ENCODE data around the gene SBNO1. TPM values are rescaled to one million over a fixed set of nuclear protein-coding genes. Genes with fewer than 3 reads are reported as not detected.
A peak's percentile ranks its signal among the peaks of the same experiment; 100 is the strongest.

SBNO1 gene
- total and polyA plus RNA-seq, 2 donors (not counting 3 experiments of a cell fraction or from before 2014, with no cell fraction given) = 4.8 to 34.2 TPM

DNA sequence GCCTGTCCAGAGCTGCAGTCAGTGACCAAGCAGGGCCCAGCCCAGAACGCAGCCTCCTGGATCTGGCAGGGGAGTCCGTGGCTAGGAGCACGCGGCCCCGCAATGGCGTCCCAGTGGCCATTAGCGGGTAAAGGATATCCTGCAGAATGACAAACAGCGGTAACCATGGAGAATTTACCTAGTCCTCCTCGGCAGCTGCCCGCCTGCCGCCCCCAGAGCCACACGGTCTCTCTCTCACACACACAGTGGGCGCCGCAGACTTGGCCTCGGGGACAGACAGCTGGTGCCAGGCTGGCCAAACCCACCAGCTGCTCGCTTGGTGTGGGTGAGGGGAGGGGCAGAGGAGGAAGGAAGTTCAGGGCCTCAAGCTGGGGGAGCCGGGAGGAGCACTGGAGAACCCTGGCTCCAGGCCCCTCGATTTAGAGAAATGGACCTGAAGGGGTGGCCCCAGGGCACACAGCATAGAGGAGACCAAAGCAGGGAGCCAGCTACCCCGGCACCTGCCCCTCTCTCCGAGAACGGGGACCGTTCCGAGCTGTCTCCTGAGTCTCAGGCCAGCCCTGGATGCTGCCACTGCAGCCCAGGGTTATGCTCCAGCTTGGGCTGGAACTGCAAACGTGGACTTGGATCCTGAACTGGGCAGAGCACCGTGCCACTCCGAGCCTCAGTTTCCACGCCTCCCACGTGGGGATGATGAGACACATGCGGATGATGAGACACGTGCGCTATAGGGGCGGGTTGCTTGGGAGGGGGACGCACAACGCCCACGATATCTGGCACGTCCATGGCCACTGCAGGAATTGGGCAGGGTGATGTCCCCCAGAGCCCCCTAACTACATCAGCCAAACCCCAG, 96.4 kb downstream of the SBNO1 start:
- ChIA-PET CTCF (interaction anchor here (0.8 to 2.7 kb wide), 5 partner anchors 9 to 334 kb away, joined by 3 to 16 read pairs (median 3); partner anchors contain the start of gene DDX55), POLR2A (interaction anchor here (1.0 to 1.6 kb wide), 2 partner anchors 36 to 315 kb away, joined by 5 to 7 read pairs; partner anchors contain the start of genes MPHOSPH9 and MTRFR)
- Histone ChIP-seq H3K4me2 (ENCODE audit: insufficient read depth, low read length) (peak overlapping the region; percentile 35), H3K27ac (ENCODE audit: insufficient read depth, low read depth, low read length) (peak overlapping the region; percentile 64), H2AFZ (ENCODE audit: low read depth, low read length) (no peak overlapping the region), H3K79me2 (ENCODE audit: control insufficient read depth, insufficient read depth, low read length) (peaks cover 62% of the 10 kb centered on the region), H4K20me1 (replicated peaks; ENCODE audit: control insufficient read depth, extremely low read depth, insufficient read depth, low read length) (no peaks in the 10 kb centered on the region), H3K4me3 (replicated peaks in 1 of 3; ENCODE audit: insufficient read depth in 1 of 3, low read depth in 1 of 3, low read length in 3 of 3) (no peak overlapping the region), H3K9me3 (replicated peaks; ENCODE audit: control insufficient read depth, insufficient read depth, low read length) (no peaks in the 10 kb centered on the region), H3K4me1 (ENCODE audit: control insufficient read depth, extremely low read depth, insufficient read depth, low read length) (peaks cover 26% of the 10 kb centered on the region), H3K36me3 (ENCODE audit: control insufficient read depth in 2 of 2, extremely low read depth in 1 of 2, insufficient read depth in 2 of 2, low read length in 2 of 2) (peaks cover 7 to 29% of the 10 kb centered on the region in 2 experiments), H3K9me1 (replicated peaks; ENCODE audit: control insufficient read depth, extremely low read depth, insufficient read depth, low read length) (no peaks in the 10 kb centered on the region), H3K9ac (replicated peaks; ENCODE audit: extremely low read depth, insufficient read depth, low read length) (peak overlapping the region; percentile 42), H3K27me3 (ENCODE audit: control insufficient read depth in 2 of 2, insufficient read depth in 2 of 2, low read length in 2 of 2) (no peaks in the 10 kb centered on the region)
- TF ChIP-seq, protein P1, sequence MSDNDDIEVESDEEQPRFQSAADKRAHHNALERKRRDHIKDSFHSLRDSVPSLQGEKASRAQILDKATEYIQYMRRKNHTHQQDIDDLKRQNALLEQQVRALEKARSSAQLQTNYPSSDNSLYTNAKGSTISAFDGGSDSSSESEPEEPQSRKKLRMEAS (IDR thresholded peaks at IDR 0.05; ENCODE audit: insufficient read depth, insufficient read length) = peak; percentile 12
- no peak for TF ChIP-seq JUN (IDR thresholded peaks at IDR 0.05; ENCODE audit: borderline replicate concordance, insufficient read depth, insufficient read length, low read depth)
- TF ChIP-seq POLR2AphosphoS5 (IDR thresholded peaks at IDR 0.05; ENCODE audit: insufficient read depth, low read depth, low read length) = peak; percentile 7
- DNase-seq (ENCODE audit: low read depth, low spot score) (peak; percentile 39), FAIRE-seq (peak; percentile 73)
- no TSS peak for BruUV-seq (replicated peaks)
- dilution Hi-C loops (cut with MboI; ENCODE audit: extremely low pct_ligation_motif_present, low sequenced_read_pairs) (no loop called here), intact Hi-C loops (cut with micrococcal nuclease) (loop anchor here (2.0 kb wide), 1 partner anchor 265 kb away; the partner anchor contains the start of gene RILPL1)

- DNase-seq (ENCODE audit: low read depth, low spot score) (no peak), FAIRE-seq (no peak)
- Histone ChIP-seq H3K4me1 (ENCODE audit: control insufficient read depth, extremely low read depth, insufficient read depth, low read length) (peaks cover 26% of the 10 kb centered on the region), H4K20me1 (replicated peaks; ENCODE audit: control insufficient read depth, extremely low read depth, insufficient read depth, low read length) (no peaks in the 10 kb centered on the region), H3K9ac (replicated peaks; ENCODE audit: extremely low read depth, insufficient read depth, low read length) (peak overlapping the region; percentile 42), H3K36me3 (ENCODE audit: control insufficient read depth in 2 of 2, extremely low read depth in 1 of 2, insufficient read depth in 2 of 2, low read length in 2 of 2) (peaks cover 7 to 33% of the 10 kb centered on the region in 2 experiments), H3K4me2 (ENCODE audit: insufficient read depth, low read length) (no peak overlapping the region), H3K27me3 (ENCODE audit: control insufficient read depth in 2 of 2, insufficient read depth in 2 of 2, low read length in 2 of 2) (no peaks in the 10 kb centered on the region), H3K79me2 (ENCODE audit: control insufficient read depth, insufficient read depth, low read length) (peaks cover 65% of the 10 kb centered on the region), H3K9me3 (replicated peaks; ENCODE audit: control insufficient read depth, insufficient read depth, low read length) (no peaks in the 10 kb centered on the region), H3K4me3 (replicated peaks in 1 of 3; ENCODE audit: insufficient read depth in 1 of 3, low read depth in 1 of 3, low read length in 3 of 3) (no peak overlapping the region), H2AFZ (ENCODE audit: low read depth, low read length) (no peak overlapping the region), H3K27ac (ENCODE audit: insufficient read depth, low read depth, low read length) (peak overlapping the region; percentile 64), H3K9me1 (replicated peaks; ENCODE audit: control insufficient read depth, extremely low read depth, insufficient read depth, low read length) (no peaks in the 10 kb centered on the region)
- ChIA-PET CTCF (interaction anchor here (1.0 to 2.7 kb wide), 3 partner anchors 29 to 335 kb away, joined by 3 to 6 read pairs (median 4); partner anchors contain the start of gene DDX55), POLR2A (interaction anchor here (1.0 to 1.6 kb wide), 2 partner anchors 35 to 316 kb away, joined by 5 to 7 read pairs; partner anchors contain the start of genes MPHOSPH9 and MTRFR)
- BruUV-seq (replicated peaks) = no TSS peak
- TF ChIP-seq FOS (IDR thresholded peaks at IDR 0.05; ENCODE audit: borderline replicate concordance, insufficient read depth, low read length) (no peak), JUN (IDR thresholded peaks at IDR 0.05; ENCODE audit: borderline replicate concordance, insufficient read depth, insufficient read length, low read depth) (no peak), GATA2 (IDR thresholded peaks at IDR 0.05; ENCODE audit: insufficient read depth, insufficient read length, low read depth, low read length) (no peak), CTCF (IDR thresholded peaks at IDR 0.05; ENCODE audit: extremely low read depth in 1 of 2, insufficient read depth in 1 of 2, low read depth in 1 of 2, low read length in 2 of 2) (no peak), EZH2 (IDR thresholded peaks at IDR 0.05; ENCODE audit: borderline replicate concordance, low read depth, low read length, severe bottlenecking) (no peak), POLR2AphosphoS5 (IDR thresholded peaks at IDR 0.05; ENCODE audit: insufficient read depth, low read depth, low read length) (no peak), POLR2A (IDR thresholded peaks at IDR 0.05; ENCODE audit: low read depth, low read length) (no peak), MYC (IDR thresholded peaks at IDR 0.05; ENCODE audit: low read depth, low read length) (no peak)
- TF ChIP-seq, protein P1 (IDR thresholded peaks at IDR 0.05; ENCODE audit: insufficient read depth, insufficient read length) = no peak
- intact Hi-C loops (cut with micrococcal nuclease) (no loop called here), dilution Hi-C loops (cut with MboI; ENCODE audit: extremely low pct_ligation_motif_present, low sequenced_read_pairs) (no loop called here)
These were observed 97.2 kb downstream of the SBNO1 start for GRCh38 chr12:123267335-123267920.
